HEK293 (cell line): ENCODE results near the gene KCNJ11.
"Not testable (repeated sequence)": the region's sequence is repeated elsewhere in the genome, so short reads cannot be mapped to it uniquely, and the experiment has no call there.

Experiments
- TCF7L2 ChIP-seq: IDR thresholded peaks from 2 replicates; pipeline ENCODE4 v1.6.1; 2011; ENCODE audit warnings: low read depth, mild to moderate bottlenecking, inconsistent platforms, low read length, moderate library complexity, borderline replicate concordance
- ZNF558 ChIP-seq: fragments of 450-650 bp; formaldehyde crosslinking; IDR thresholded peaks from 2 replicates; pipeline ENCODE4 v1.5.1; 2016; ENCODE audit warnings: missing biosample characterization, missing genetic modification characterization
- TF ChIP-seq, protein P1 (sequence below): fragments of 450-650 bp; formaldehyde crosslinking; IDR thresholded peaks from 2 replicates; pipeline ENCODE4 v1.5.1; 2016; ENCODE audit warnings: missing biosample characterization, missing genetic modification characterization

DNA sequence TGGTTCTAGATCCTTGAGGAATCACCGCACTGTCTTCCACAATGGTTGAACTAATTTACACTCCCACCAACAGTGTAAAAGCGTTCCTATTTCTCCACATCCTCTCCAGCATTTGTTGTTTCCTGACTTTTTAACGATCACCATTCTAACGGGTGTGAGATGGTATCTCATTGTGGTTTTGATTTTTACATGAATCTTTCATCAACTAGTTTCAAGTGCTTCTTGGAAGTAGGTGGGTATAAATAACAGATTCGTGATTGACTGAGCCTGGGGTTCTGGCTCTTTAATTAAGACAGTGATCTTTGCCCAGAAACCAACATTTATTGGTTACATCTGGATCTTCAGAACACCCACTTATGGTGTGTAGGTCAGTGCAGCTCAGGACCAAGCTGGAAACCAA, 37.8 kb upstream of the KCNJ11 start:
- not testable (repeated sequence) for TF ChIP-seq ZNF558 (tag by site-specific recombination); TCF7L2
- TF ChIP-seq, protein P1, sequence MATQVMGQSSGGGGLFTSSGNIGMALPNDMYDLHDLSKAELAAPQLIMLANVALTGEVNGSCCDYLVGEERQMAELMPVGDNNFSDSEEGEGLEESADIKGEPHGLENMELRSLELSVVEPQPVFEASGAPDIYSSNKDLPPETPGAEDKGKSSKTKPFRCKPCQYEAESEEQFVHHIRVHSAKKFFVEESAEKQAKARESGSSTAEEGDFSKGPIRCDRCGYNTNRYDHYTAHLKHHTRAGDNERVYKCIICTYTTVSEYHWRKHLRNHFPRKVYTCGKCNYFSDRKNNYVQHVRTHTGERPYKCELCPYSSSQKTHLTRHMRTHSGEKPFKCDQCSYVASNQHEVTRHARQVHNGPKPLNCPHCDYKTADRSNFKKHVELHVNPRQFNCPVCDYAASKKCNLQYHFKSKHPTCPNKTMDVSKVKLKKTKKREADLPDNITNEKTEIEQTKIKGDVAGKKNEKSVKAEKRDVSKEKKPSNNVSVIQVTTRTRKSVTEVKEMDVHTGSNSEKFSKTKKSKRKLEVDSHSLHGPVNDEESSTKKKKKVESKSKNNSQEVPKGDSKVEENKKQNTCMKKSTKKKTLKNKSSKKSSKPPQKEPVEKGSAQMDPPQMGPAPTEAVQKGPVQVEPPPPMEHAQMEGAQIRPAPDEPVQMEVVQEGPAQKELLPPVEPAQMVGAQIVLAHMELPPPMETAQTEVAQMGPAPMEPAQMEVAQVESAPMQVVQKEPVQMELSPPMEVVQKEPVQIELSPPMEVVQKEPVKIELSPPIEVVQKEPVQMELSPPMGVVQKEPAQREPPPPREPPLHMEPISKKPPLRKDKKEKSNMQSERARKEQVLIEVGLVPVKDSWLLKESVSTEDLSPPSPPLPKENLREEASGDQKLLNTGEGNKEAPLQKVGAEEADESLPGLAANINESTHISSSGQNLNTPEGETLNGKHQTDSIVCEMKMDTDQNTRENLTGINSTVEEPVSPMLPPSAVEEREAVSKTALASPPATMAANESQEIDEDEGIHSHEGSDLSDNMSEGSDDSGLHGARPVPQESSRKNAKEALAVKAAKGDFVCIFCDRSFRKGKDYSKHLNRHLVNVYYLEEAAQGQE (tag by site-specific recombination), result not testable (repeated sequence)
